ENCODE results near the gene C9orf43.

C9orf43 gene

DNA sequence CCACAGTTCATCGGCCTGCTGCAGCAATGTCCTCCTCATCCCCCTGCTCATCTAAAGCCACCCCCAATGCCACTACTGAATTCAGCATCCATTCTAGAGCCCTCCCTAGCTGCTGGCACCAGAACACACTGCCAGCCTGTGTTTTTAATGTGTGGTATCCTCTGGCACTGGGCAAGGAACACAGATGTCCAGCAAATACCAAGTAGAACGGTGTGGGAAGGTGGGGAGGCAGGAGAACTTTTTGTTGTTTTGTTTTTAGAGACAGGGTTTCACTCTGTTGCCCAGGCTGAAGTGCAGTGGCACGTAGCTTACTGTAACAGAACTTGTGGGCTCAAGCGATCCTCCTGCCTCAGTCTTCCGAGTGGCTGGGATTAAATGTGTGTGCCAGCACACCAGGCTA is 38.5 kb upstream of the C9orf43 start:
- Histone ChIP-seq H3F3A (ENCODE audit: low read depth) (no peaks in the 10 kb centered on the region), H3K9me3 (ENCODE audit: insufficient read depth, low read depth, low read length) (no peaks in the 10 kb centered on the region), H3K4me3 (ENCODE audit: low read length, poor library complexity, severe bottlenecking) (no peak overlapping the region), H2AFZ (ENCODE audit: low read length) (no peak overlapping the region), H4K20me1 (ENCODE audit: insufficient read depth, low read length, poor library complexity, severe bottlenecking) (no peaks in the 10 kb centered on the region), H3K4me1 (ENCODE audit: insufficient read depth, low read length, poor library complexity, severe bottlenecking) (no peaks in the 10 kb centered on the region), H3K36me3 (ENCODE audit: insufficient read depth, low read length) (no peaks in the 10 kb centered on the region), H3K79me2 (ENCODE audit: insufficient read depth, low read length) (peaks cover 15% of the 10 kb centered on the region), H3K27me3 (ENCODE audit: insufficient read depth, low read length, poor library complexity, severe bottlenecking) (no peaks in the 10 kb centered on the region), H3K9ac (ENCODE audit: low read depth, low read length, poor library complexity, severe bottlenecking) (no peak overlapping the region), H3K4me2 (ENCODE audit: low read depth, low read length, poor library complexity, severe bottlenecking) (no peak overlapping the region), H3K9me2 (replicated peaks; ENCODE audit: low read depth, low read length) (no peaks in the 10 kb centered on the region)
- TF ChIP-seq CTCF (conservative IDR thresholded peaks at IDR 0.05; ENCODE audit: low read length) (no peak), EZH2phosphoT487 (IDR thresholded peaks at IDR 0.05; ENCODE audit: borderline replicate concordance) (no peak)

DNA sequence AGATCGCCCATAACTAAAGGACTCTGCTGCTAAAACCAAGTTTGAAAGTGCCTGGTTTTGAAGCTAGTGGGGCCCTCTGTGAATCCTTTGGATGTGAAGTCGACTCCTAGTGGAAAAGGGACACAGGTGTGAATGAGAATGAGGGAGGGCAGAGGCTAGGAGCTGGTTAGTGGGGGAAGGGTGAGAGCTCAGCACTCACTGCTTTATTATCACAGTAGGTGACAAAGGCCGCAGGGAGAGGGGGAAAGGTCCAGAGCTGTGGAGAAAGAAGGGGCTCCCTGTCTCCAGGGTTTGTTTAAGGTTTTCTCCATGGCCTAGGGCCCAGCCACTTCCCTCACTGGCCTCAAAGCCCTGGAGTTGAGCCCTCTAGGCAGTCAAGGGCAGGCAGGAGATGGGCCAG is 37.3 kb upstream of the C9orf43 start:
- Histone ChIP-seq H3K27me3 (ENCODE audit: insufficient read depth, low read length, poor library complexity, severe bottlenecking) (no peaks in the 10 kb centered on the region), H3K4me1 (ENCODE audit: insufficient read depth, low read length, poor library complexity, severe bottlenecking) (no peaks in the 10 kb centered on the region), H3K4me2 (ENCODE audit: low read depth, low read length, poor library complexity, severe bottlenecking) (no peak overlapping the region), H3K36me3 (ENCODE audit: insufficient read depth, low read length) (no peaks in the 10 kb centered on the region), H3K9ac (ENCODE audit: low read depth, low read length, poor library complexity, severe bottlenecking) (no peak overlapping the region), H2AFZ (ENCODE audit: low read length) (no peak overlapping the region), H3K79me2 (ENCODE audit: insufficient read depth, low read length) (peaks cover 15% of the 10 kb centered on the region), H3F3A (ENCODE audit: low read depth) (no peaks in the 10 kb centered on the region), H4K20me1 (ENCODE audit: insufficient read depth, low read length, poor library complexity, severe bottlenecking) (no peaks in the 10 kb centered on the region), H3K9me2 (replicated peaks; ENCODE audit: low read depth, low read length) (no peaks in the 10 kb centered on the region), H3K9me3 (ENCODE audit: insufficient read depth, low read depth, low read length) (no peaks in the 10 kb centered on the region), H3K4me3 (ENCODE audit: low read length, poor library complexity, severe bottlenecking) (no peak overlapping the region)
- TF ChIP-seq CTCF (conservative IDR thresholded peaks at IDR 0.05; ENCODE audit: low read length) (no peak), EZH2phosphoT487 (IDR thresholded peaks at IDR 0.05; ENCODE audit: borderline replicate concordance) (no peak)

- Histone ChIP-seq H3K36me3 (ENCODE audit: insufficient read depth, low read length) (no peaks in the 10 kb centered on the region), H3K9me3 (ENCODE audit: insufficient read depth, low read depth, low read length) (no peaks in the 10 kb centered on the region), H4K20me1 (ENCODE audit: insufficient read depth, low read length, poor library complexity, severe bottlenecking) (no peaks in the 10 kb centered on the region), H2AFZ (ENCODE audit: low read length) (no peak overlapping the region), H3K9me2 (replicated peaks; ENCODE audit: low read depth, low read length) (no peaks in the 10 kb centered on the region), H3K4me2 (ENCODE audit: low read depth, low read length, poor library complexity, severe bottlenecking) (no peak overlapping the region), H3K4me1 (ENCODE audit: insufficient read depth, low read length, poor library complexity, severe bottlenecking) (no peaks in the 10 kb centered on the region), H3K79me2 (ENCODE audit: insufficient read depth, low read length) (peaks cover 15% of the 10 kb centered on the region), H3K9ac (ENCODE audit: low read depth, low read length, poor library complexity, severe bottlenecking) (no peak overlapping the region), H3K27me3 (ENCODE audit: insufficient read depth, low read length, poor library complexity, severe bottlenecking) (no peaks in the 10 kb centered on the region), H3K4me3 (ENCODE audit: low read length, poor library complexity, severe bottlenecking) (no peak overlapping the region), H3F3A (ENCODE audit: low read depth) (no peaks in the 10 kb centered on the region)
- TF ChIP-seq EZH2phosphoT487 (IDR thresholded peaks at IDR 0.05; ENCODE audit: borderline replicate concordance) (no peak), CTCF (conservative IDR thresholded peaks at IDR 0.05; ENCODE audit: low read length) (no peak)
Measured at GRCh38 chr9:113373676-113374392, 36.7 kb upstream of the C9orf43 start.
